HG03571 (cell line): ENCODE measurements around the gene CPE.

Experiments
- ATAC-seq: cut with Tn5 transposase; IDR thresholded peaks from one replicate; pipeline ENCODE4 v1.9.1; 2021; ENCODE audit not compliant: unreplicated experiment

CPE gene

GRCh38 chr4:165364452-165365080 is 14.2 kb upstream of the CPE start:
- no peak for ATAC-seq

- no peak for ATAC-seq
Measured at GRCh38 chr4:165367040-165367439, 11.8 kb upstream of the CPE start.

GRCh38 chr4:165368114-165368513 is 10.7 kb upstream of the CPE start:
- ATAC-seq: no peak

GRCh38 chr4:165368567-165368966 is 10.2 kb upstream of the CPE start:
- no peak for ATAC-seq

GRCh38 chr4:165369522-165369921 is 9.3 kb upstream of the CPE start:
- ATAC-seq: no peak

GRCh38 chr4:165370530-165370929 is 8.3 kb upstream of the CPE start:
- no peak for ATAC-seq

GRCh38 chr4:165375465-165375864 is 3.3 kb upstream of the CPE start:
- ATAC-seq: no peak

GRCh38 chr4:165378398-165378744 is 437 bp upstream of the CPE start:
- no peak for ATAC-seq

- no peak for ATAC-seq
Measured at GRCh38 chr4:165379678-165380064, 863 bp downstream of the CPE start.

GRCh38 chr4:165380805-165381204 is 2.0 kb downstream of the CPE start:
- no peak for ATAC-seq

- no peak for ATAC-seq
Measured at GRCh38 chr4:165381821-165382373, 3.1 kb downstream of the CPE start.

GRCh38 chr4:165382640-165383039 is 3.8 kb downstream of the CPE start:
- no peak for ATAC-seq

- ATAC-seq: no peak
Measured at GRCh38 chr4:165383591-165384073, 4.8 kb downstream of the CPE start.

- no peak for ATAC-seq
Measured at GRCh38 chr4:165384186-165384585, 5.4 kb downstream of the CPE start.

- ATAC-seq: no peak
Measured at GRCh38 chr4:165384598-165384997, 5.8 kb downstream of the CPE start.

GRCh38 chr4:165385126-165385525 is 6.3 kb downstream of the CPE start:
- ATAC-seq: no peak

- ATAC-seq: no peak
Measured at GRCh38 chr4:165386328-165386727, 7.5 kb downstream of the CPE start.

GRCh38 chr4:165388756-165389155 is 9.9 kb downstream of the CPE start:
- ATAC-seq: no peak

- ATAC-seq: no peak
Measured at GRCh38 chr4:165393051-165393450, 14.2 kb downstream of the CPE start.

- ATAC-seq: no peak
Measured at GRCh38 chr4:165393704-165394103, 14.9 kb downstream of the CPE start.

GRCh38 chr4:165394275-165394674 is 15.5 kb downstream of the CPE start:
- ATAC-seq: no peak

GRCh38 chr4:165398570-165398969 is 19.8 kb downstream of the CPE start:
- no peak for ATAC-seq

- no peak for ATAC-seq
Measured at GRCh38 chr4:165402375-165402774, 23.6 kb downstream of the CPE start.
